ENCODE results near the gene MLLT10.

- peak in 3 of 4 donors; percentile 2 to 33 (median 8) for TF ChIP-seq CTCF (IDR thresholded peaks at IDR 0.05)
- peak; percentile 84 for TF ChIP-seq POLR2A (IDR thresholded peaks at IDR 0.05)
Measured at GRCh38 chr10:21533467-21534279, at the start of gene MLLT10.

Measured in right lobe of liver (tissue), 4 donors.